OCI-LY3 (cell line): ENCODE measurements around the gene MCUR1.
A peak's percentile ranks its signal among the peaks of the same experiment; 100 is the strongest.

Experiments used
- H2AFZ ChIP-seq: fragments of 200-600, 300-600 bp; shearing (Covaris generic); 2 replicates; pipeline ENCODE4 v1.6.0; 2014; ENCODE audit warnings: antibody characterized with exemption, low read depth, low read length
- H3K27ac ChIP-seq: fragments of 200-600, 300-600 bp; sonication (generic); 2 replicates; pipeline ENCODE4 v1.5.1; 2014; ENCODE audit warnings: mild to moderate bottlenecking, low read length, moderate library complexity, mixed read lengths
- H3K27me3 ChIP-seq: fragments of 200-600, 300-600 bp; sonication (generic); 2 replicates; pipeline ENCODE4 v1.6.1; 2014; ENCODE audit warnings: low read depth, low read length, mixed read lengths
- H3K36me3 ChIP-seq: fragments of 200-600, 300-600 bp; sonication (generic); replicated peaks from 2 replicates; pipeline ENCODE3; 2014; ENCODE audit warnings: low read depth, low read length, mixed read lengths
- H3K4me1 ChIP-seq: fragments of 300-600, 200-600 bp; sonication (generic); 2 replicates; pipeline ENCODE4 v1.6.1; 2014; ENCODE audit warnings: low read length, mixed read lengths
- H3K4me2 ChIP-seq: fragments of 200-600, 300-600 bp; sonication (generic); 2 replicates; pipeline ENCODE4 v1.6.1; 2014; ENCODE audit warnings: low read length, mixed read lengths
- H3K4me3 ChIP-seq: fragments of 300-600, 200-600 bp; sonication (generic); 2 replicates; pipeline ENCODE4 v1.5.1; 2014; ENCODE audit warnings: antibody characterized with exemption, mild to moderate bottlenecking, low read length, moderate library complexity
- H3K79me2 ChIP-seq: fragments of 300-600, 200-600 bp; shearing (Covaris generic); 2 replicates; pipeline ENCODE4 v1.6.1; 2014; ENCODE audit warnings: mild to moderate bottlenecking, low read length, mixed read lengths
- H3K9ac ChIP-seq: fragments of 300-600, 200-600 bp; shearing (Covaris generic); 2 replicates; pipeline ENCODE4 v1.6.0; 2014; ENCODE audit warnings: mild to moderate bottlenecking, low read length, moderate library complexity
- H3K9me3 ChIP-seq: fragments of 200-600, 300-600 bp; shearing (Covaris generic); 2 replicates; pipeline ENCODE4 v1.6.1; 2014; ENCODE audit warnings: low read length, mixed read lengths; ENCODE audit not compliant: insufficient read depth
- H4K20me1 ChIP-seq: fragments of 200-600, 300-600 bp; sonication (generic); 2 replicates; pipeline ENCODE4 v1.6.1; 2016; ENCODE audit warnings: low read length, mixed read lengths; ENCODE audit not compliant: insufficient read depth
- CTCF ChIP-seq: fragments of 200-600, 300-600 bp; sonication (generic); IDR thresholded peaks from 2 replicates; pipeline ENCODE4 v1.5.1; 2014; ENCODE audit warnings: antibody characterized with exemption, low read length, low read depth
- EZH2phosphoT487 ChIP-seq: fragments of 200-600 bp; shearing (Covaris generic); IDR thresholded peaks from 2 replicates; pipeline ENCODE4 v1.6.1; 2018; ENCODE audit warnings: antibody characterized with exemption, mixed run types, low read depth

The MCUR1 gene

DNA sequence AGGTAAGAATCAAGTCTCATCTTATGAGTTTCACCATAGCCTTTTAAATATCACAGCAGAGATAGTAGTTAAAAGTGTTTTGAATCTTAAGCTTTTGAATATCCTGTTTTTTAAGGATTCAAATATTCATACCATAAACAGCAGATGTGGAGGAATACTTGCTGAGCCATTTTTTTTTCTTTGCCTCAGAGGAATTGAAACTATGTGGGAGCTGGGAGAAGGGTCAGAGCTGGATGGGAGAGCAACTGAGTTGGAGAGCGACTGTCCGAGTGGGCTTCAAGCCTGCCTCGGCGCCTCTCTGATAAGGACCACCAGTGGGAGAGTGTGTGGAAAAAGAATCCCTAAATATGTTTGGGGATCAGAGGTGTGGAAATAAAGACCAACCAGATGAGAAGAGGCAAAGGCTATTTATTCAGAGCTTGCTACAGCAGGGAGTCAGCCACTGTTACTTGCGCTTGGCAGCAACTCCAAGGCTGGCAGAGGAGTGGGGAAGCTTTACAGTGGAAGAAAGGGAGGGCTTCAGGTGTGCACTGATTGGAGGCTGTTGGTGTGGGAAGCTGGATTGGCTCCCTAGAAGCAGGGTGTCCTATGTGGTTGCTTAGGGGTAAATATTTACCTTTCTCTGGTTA is 34.3 kb upstream of the MCUR1 start:
- Histone ChIP-seq H3K27ac (no peak overlapping the region), H3K4me1 (no peaks in the 10 kb centered on the region), H2AFZ (no peak overlapping the region), H3K79me2 (no peaks in the 10 kb centered on the region), H3K9me3 (no peaks in the 10 kb centered on the region), H3K4me3 (no peak overlapping the region), H3K9ac (no peak overlapping the region), H3K4me2 (no peak overlapping the region), H3K27me3 (no peaks in the 10 kb centered on the region), H3K36me3 (no peaks in the 10 kb centered on the region), H4K20me1 (no peaks in the 10 kb centered on the region)
- TF ChIP-seq EZH2phosphoT487 (no peak), CTCF (no peak)

- no peaks in the 10 kb centered on the region for H3K79me2 ChIP-seq
- H3K4me1 ChIP-seq = no peaks in the 10 kb centered on the region
- H3K9ac ChIP-seq = no peak overlapping the region
- H3K4me3 ChIP-seq = no peak overlapping the region
- no peak overlapping the region for H2AFZ ChIP-seq
- no peak overlapping the region for H3K4me2 ChIP-seq
- TF ChIP-seq CTCF = no peak
- TF ChIP-seq EZH2phosphoT487 = no peak
- H3K36me3 ChIP-seq = no peaks in the 10 kb centered on the region
- H3K27ac ChIP-seq = no peak overlapping the region
- H3K27me3 ChIP-seq = no peaks in the 10 kb centered on the region
- no peaks in the 10 kb centered on the region for H3K9me3 ChIP-seq
- H4K20me1 ChIP-seq = no peaks in the 10 kb centered on the region
These were observed 33.1 kb upstream of the MCUR1 start for GRCh38 chr6:13847326-13848050.

DNA sequence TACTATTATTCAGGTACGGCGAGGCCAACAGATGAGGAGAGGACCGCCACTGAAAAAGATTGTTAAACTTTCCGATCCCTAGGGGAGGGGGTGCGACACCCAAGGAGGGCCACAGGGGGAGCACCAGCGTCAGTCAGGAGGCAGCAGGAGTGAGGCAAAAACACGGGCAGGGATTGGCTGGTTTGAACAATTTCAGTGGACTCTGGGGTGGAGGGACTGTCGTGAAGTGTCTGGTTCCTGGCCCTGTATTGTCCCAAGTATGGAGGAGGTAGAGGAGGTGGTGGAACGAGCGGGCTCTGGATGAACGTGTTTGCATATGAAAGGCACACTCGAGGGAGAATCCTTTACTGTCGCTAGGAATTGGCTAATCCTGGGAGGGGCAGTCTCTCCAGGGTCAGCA is 32.5 kb upstream of the MCUR1 start:
- no peaks in the 10 kb centered on the region for H3K27me3 ChIP-seq
- peaks cover 1% of the 10 kb centered on the region for H3K4me1 ChIP-seq
- no peaks in the 10 kb centered on the region for H3K9me3 ChIP-seq
- H3K4me3 ChIP-seq = no peak overlapping the region
- no peaks in the 10 kb centered on the region for H3K36me3 ChIP-seq
- H3K9ac ChIP-seq = no peak overlapping the region
- no peak overlapping the region for H2AFZ ChIP-seq
- H4K20me1 ChIP-seq = no peaks in the 10 kb centered on the region
- H3K79me2 ChIP-seq = no peaks in the 10 kb centered on the region
- H3K4me2 ChIP-seq = no peak overlapping the region
- H3K27ac ChIP-seq = no peak overlapping the region
- no peak for TF ChIP-seq EZH2phosphoT487
- no peak for TF ChIP-seq CTCF

- Histone ChIP-seq H3K27ac (no peak overlapping the region), H3K36me3 (no peaks in the 10 kb centered on the region), H4K20me1 (no peaks in the 10 kb centered on the region), H3K4me3 (no peak overlapping the region), H3K4me2 (peak overlapping the region; percentile 52), H3K27me3 (no peaks in the 10 kb centered on the region), H3K9me3 (no peaks in the 10 kb centered on the region), H3K4me1 (peaks cover 12% of the 10 kb centered on the region), H3K9ac (no peak overlapping the region), H3K79me2 (no peaks in the 10 kb centered on the region), H2AFZ (no peak overlapping the region)
- TF ChIP-seq CTCF = no peak
- TF ChIP-seq EZH2phosphoT487 = no peak
These were observed 27.6 kb upstream of the MCUR1 start for GRCh38 chr6:13841936-13842335.
